Liver (tissue), 9 donors: Measurements from ENCODE around the gene FTO. TPM values are rescaled to one million over a fixed set of nuclear protein-coding genes. Genes with fewer than 3 reads are reported as not detected.
A peak's percentile ranks its signal among the peaks of the same experiment; 100 is the strongest.

Experiments used
- DNase-seq: peaks from one replicate; pipeline ENCODE4 v3.0.0-alpha.2; 2017; ENCODE audit warnings: low spot score
- H3K27ac ChIP-seq, 2 donors: one replicate each; pipeline ENCODE4 v1.7.0; 2013; ENCODE audit warnings: inconsistent platforms in 2 of 2, low read length in 2 of 2, control low read depth in 1 of 2, low read depth in 1 of 2, mild to moderate bottlenecking in 1 of 2
- H3K27me3 ChIP-seq, 4 donors: one replicate each; pipeline versions ENCODE4 v1.6.1 to v1.7.0; 2013; ENCODE audit warnings: low read length in 3 of 4, inconsistent platforms in 1 of 4, mild to moderate bottlenecking in 1 of 4, moderate library complexity in 1 of 4; ENCODE audit not compliant: control insufficient read depth in 4 of 4, insufficient read depth in 4 of 4
- H3K36me3 ChIP-seq, 4 donors: one replicate each; pipeline versions ENCODE4 v1.6.1 to v1.7.0; 2013; ENCODE audit warnings: low read length in 3 of 4, mild to moderate bottlenecking in 3 of 4, low read depth in 1 of 4, moderate library complexity in 1 of 4; ENCODE audit not compliant: control insufficient read depth in 4 of 4, insufficient read depth in 3 of 4
- H3K4me1 ChIP-seq, 4 donors: one replicate each; pipeline versions ENCODE4 v1.6.1 to v1.7.0; 2013; ENCODE audit warnings: low read length in 3 of 4, mild to moderate bottlenecking in 3 of 4, moderate library complexity in 1 of 4; ENCODE audit not compliant: control insufficient read depth in 4 of 4, insufficient read depth in 4 of 4
- H3K4me3 ChIP-seq, 3 donors: one replicate each; pipeline versions ENCODE4 v1.6.1 to v1.7.0; 2013; ENCODE audit warnings: low read length in 3 of 3, control low read depth in 1 of 3, low read depth in 1 of 3, mild to moderate bottlenecking in 1 of 3
- H3K9ac ChIP-seq, 2 donors: one replicate each; pipeline ENCODE4 v1.7.0; 2013; ENCODE audit warnings: low read length in 2 of 2, mild to moderate bottlenecking in 2 of 2, moderate library complexity in 2 of 2, control low read depth in 1 of 2, low read depth in 1 of 2
- H3K9me3 ChIP-seq, 4 donors: one replicate each; pipeline versions ENCODE4 v1.6.1 to v1.7.0; 2013; ENCODE audit warnings: low read length in 3 of 4; ENCODE audit not compliant: control insufficient read depth in 4 of 4
- EGR1 ChIP-seq, 2 donors: IDR thresholded peaks; 2 replicates each; pipeline ENCODE4 v1.6.1; 2016 to 2018; ENCODE audit warnings: antibody characterized with exemption in 2 of 2, low read depth in 2 of 2
- FOXA1 ChIP-seq: IDR thresholded peaks from 2 replicates; pipeline ENCODE4 v1.6.1; 2016; ENCODE audit warnings: antibody characterized with exemption
- FOXA2 ChIP-seq: IDR thresholded peaks from 2 replicates; pipeline ENCODE4 v1.6.1; 2016; ENCODE audit warnings: antibody characterized with exemption
- GABPA ChIP-seq, 2 donors: IDR thresholded peaks in 1 of 2; conservative IDR thresholded peaks in 1 of 2; 2 replicates each; pipeline ENCODE4 v1.6.1; 2016; ENCODE audit warnings: antibody characterized with exemption in 2 of 2, mild to moderate bottlenecking in 1 of 2, moderate library complexity in 1 of 2
- HNF4A ChIP-seq, 2 donors: conservative IDR thresholded peaks; 2 replicates each; pipeline ENCODE4 v1.6.1; 2016; ENCODE audit warnings: antibody characterized with exemption in 2 of 2, mild to moderate bottlenecking in 2 of 2
- HNF4G ChIP-seq: IDR thresholded peaks from 2 replicates; pipeline ENCODE4 v1.6.1; 2016; ENCODE audit warnings: antibody characterized with exemption
- JUND ChIP-seq, 2 donors: IDR thresholded peaks; 2 replicates each; pipeline ENCODE4 v1.6.1; 2016; ENCODE audit warnings: antibody characterized with exemption in 2 of 2
- NR2F2 ChIP-seq: IDR thresholded peaks from 2 replicates; pipeline ENCODE4 v1.6.1; 2016; ENCODE audit warnings: antibody characterized with exemption
- RAD21 ChIP-seq, 2 donors: IDR thresholded peaks; 2 replicates each; pipeline ENCODE4 v1.6.1; 2016; ENCODE audit warnings: antibody characterized with exemption in 2 of 2, mild to moderate bottlenecking in 2 of 2
- RXRA ChIP-seq, 2 donors: IDR thresholded peaks; 2 replicates each; pipeline ENCODE4 v1.6.1; 2017 to 2018; ENCODE audit warnings: antibody characterized with exemption in 2 of 2, mild to moderate bottlenecking in 1 of 2
- SP1 ChIP-seq: IDR thresholded peaks from 2 replicates; pipeline ENCODE4 v1.6.1; 2018; ENCODE audit warnings: antibody characterized with exemption, mild to moderate bottlenecking
- TAF1 ChIP-seq: conservative IDR thresholded peaks from 2 replicates; pipeline ENCODE4 v1.6.1; 2016; ENCODE audit warnings: antibody characterized with exemption, mild to moderate bottlenecking
- WGBS: extraction: QIAGEN DNeasy Blood & Tissue Kit; methylation state at CpG from one replicate; pipeline ENCODE4 v1.1.7; 2013; 5-methylcytosine and 5-hydroxymethylcytosine counted together
- polyA plus RNA-seq, 2 donors: library from polyadenylated mRNA; stranded (reverse) in 1 of 2; unstranded in 1 of 2; fragments of 200-250 nt in 1 of 2; fragments of >200 nt in 1 of 2; fragmentation: Nextera tagmentation in 1 of 2; extraction: Ambion mirVana in 1 of 2; gene quantifications; one replicate each; pipeline versions ENCODE4 v1.2.1 to v1.2.3, GENCODE V29; 2013 to 2015
- total RNA-seq, 2 donors: library from RNA; depleted of rRNA; stranded (reverse); fragments of >200 nt; gene quantifications; one replicate each; pipeline ENCODE4 v1.2.3, GENCODE V29; 2014
- TF ChIP-seq, protein P1 (sequence below): IDR thresholded peaks from 2 replicates; pipeline ENCODE4 v1.6.1; 2016; ENCODE audit warnings: antibody characterized with exemption
- TF ChIP-seq, protein P2 (sequence below): IDR thresholded peaks from 2 replicates; pipeline ENCODE4 v1.6.1; 2016; ENCODE audit warnings: antibody characterized with exemption
- TF ChIP-seq, protein P3 (sequence below): fragments of 150-350 bp; IDR thresholded peaks from 2 replicates; pipeline ENCODE4 v1.5.1; 2017; ENCODE audit warnings: improper control_type of control experiment, low read depth, low read length; ENCODE audit not compliant: missing input control
- TF ChIP-seq, protein P4 (sequence below): IDR thresholded peaks from 2 replicates; pipeline ENCODE4 v1.6.1; 2016; ENCODE audit warnings: antibody characterized with exemption, mild to moderate bottlenecking
- TF ChIP-seq, protein P5 (sequence below): IDR thresholded peaks from 2 replicates; pipeline ENCODE4 v1.6.1; 2016; ENCODE audit warnings: antibody characterized with exemption
- donor health status: healthy.
- donor health status: healthy.
- donor health status: healthy.
- donor health status: healthy.
- donor health status: healthy.

FTO gene
- total and polyA plus RNA-seq, 4 donors = 12.0 to 54.2 (median 24.6) TPM

DNA sequence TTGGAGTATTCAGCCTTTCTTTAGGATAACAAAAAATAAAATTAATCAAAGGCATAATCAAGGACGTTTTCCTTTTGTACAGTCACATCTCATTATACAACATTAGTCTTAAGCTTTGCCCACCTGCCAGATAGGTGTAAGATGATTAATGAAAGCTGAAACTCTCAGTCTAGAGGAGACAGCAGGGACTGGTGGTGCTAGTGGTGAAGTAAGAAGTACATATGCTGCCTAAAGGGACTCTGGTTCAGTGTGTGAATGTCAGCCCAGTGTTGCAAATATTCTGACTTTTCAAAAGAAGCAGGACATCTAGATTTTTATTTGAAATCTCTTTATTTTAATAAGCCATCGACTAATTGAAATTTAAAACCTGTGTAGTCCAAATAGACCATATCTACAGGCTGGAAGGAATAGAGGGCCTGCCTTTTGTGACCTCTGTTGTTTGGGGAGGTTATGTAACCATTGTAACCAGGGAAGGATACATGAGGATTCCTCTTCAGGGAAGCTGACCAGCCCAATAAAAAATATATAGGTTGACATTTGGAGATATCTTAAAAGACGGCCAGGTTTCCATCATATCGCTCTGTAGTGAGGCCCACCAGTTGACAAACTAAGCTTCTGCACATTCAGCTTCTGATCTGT is 54.1 kb downstream of the FTO start:
- WGBS = 76% methylated on average over 4 of the region's 4 CpGs
- Histone ChIP-seq H3K4me1 (peaks cover 6 to 31% (median 11%) of the 10 kb centered on the region in 4 donors), H3K4me3 (no peak overlapping the region), H3K27ac (no peak overlapping the region), H3K36me3 (no peaks in the 10 kb centered on the region), H3K9ac (no peak overlapping the region), H3K27me3 (no peaks in the 10 kb centered on the region), H3K9me3 (no peaks in the 10 kb centered on the region)
- TF ChIP-seq JUND (IDR thresholded peaks at IDR 0.05) = no peak
- no peak for TF ChIP-seq RAD21 (IDR thresholded peaks at IDR 0.05)
- no peak for TF ChIP-seq HNF4A (conservative IDR thresholded peaks at IDR 0.05)
- no peak for TF ChIP-seq FOXA2
- TF ChIP-seq, protein P1, sequence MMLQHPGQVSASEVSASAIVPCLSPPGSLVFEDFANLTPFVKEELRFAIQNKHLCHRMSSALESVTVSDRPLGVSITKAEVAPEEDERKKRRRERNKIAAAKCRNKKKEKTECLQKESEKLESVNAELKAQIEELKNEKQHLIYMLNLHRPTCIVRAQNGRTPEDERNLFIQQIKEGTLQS = no peak
- TF ChIP-seq EGR1 (IDR thresholded peaks at IDR 0.05; ENCODE audit: low read depth in 2 of 2) = no peak
- TF ChIP-seq, protein P2, sequence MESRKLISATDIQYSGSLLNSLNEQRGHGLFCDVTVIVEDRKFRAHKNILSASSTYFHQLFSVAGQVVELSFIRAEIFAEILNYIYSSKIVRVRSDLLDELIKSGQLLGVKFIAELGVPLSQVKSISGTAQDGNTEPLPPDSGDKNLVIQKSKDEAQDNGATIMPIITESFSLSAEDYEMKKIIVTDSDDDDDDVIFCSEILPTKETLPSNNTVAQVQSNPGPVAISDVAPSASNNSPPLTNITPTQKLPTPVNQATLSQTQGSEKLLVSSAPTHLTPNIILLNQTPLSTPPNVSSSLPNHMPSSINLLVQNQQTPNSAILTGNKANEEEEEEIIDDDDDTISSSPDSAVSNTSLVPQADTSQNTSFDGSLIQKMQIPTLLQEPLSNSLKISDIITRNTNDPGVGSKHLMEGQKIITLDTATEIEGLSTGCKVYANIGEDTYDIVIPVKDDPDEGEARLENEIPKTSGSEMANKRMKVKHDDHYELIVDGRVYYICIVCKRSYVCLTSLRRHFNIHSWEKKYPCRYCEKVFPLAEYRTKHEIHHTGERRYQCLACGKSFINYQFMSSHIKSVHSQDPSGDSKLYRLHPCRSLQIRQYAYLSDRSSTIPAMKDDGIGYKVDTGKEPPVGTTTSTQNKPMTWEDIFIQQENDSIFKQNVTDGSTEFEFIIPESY = no peak
- no peak for TF ChIP-seq TAF1
- TF ChIP-seq, protein P3, sequence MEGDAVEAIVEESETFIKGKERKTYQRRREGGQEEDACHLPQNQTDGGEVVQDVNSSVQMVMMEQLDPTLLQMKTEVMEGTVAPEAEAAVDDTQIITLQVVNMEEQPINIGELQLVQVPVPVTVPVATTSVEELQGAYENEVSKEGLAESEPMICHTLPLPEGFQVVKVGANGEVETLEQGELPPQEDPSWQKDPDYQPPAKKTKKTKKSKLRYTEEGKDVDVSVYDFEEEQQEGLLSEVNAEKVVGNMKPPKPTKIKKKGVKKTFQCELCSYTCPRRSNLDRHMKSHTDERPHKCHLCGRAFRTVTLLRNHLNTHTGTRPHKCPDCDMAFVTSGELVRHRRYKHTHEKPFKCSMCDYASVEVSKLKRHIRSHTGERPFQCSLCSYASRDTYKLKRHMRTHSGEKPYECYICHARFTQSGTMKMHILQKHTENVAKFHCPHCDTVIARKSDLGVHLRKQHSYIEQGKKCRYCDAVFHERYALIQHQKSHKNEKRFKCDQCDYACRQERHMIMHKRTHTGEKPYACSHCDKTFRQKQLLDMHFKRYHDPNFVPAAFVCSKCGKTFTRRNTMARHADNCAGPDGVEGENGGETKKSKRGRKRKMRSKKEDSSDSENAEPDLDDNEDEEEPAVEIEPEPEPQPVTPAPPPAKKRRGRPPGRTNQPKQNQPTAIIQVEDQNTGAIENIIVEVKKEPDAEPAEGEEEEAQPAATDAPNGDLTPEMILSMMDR = no peak
- DNase-seq = no peak

DNA sequence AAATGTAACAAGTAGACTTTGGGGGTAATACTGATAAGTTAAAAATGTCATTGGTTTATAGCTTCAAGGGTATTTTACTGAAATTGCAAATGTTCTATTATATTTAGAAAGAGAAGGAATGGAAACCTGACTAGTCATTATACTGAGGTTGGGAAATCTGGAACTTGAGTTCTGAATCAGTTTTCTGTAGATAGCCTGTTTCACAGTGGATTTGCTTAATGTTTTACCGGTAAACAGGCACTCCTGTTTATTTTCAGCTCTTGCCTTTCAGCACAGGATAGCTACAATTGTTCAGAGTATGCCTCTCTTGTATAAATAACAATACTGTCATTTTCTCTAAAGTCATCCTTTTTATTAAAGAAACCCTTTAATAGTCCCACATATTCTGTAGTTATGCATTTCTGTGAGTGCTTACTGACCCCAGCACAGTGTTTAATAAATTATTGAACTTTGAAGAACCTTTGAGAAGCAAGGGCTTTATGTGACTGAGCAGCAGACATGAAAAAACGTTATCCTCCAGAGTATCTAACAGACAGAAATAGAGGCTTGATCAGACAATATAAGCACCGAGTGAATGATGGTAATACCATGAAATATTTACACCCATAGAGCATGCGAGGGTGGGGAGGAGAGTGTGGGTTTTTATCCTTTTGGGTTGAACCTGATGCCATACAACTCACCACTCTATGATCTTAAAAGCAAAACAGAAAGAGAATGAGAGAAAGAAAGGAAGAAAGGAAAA is 58.2 kb downstream of the FTO start:
- Histone ChIP-seq H3K4me3 (peak overlapping the region in 1 of 3 donors; percentile 11), H3K4me1 (peaks cover 0 to 15% (median 7%) of the 10 kb centered on the region in 4 donors), H3K27me3 (no peaks in the 10 kb centered on the region), H3K9ac (peak overlapping the region in 1 of 2 donors; percentile 14), H3K9me3 (no peaks in the 10 kb centered on the region), H3K27ac (peak overlapping the region; percentile 62 to 64), H3K36me3 (no peaks in the 10 kb centered on the region)
- WGBS = 35% methylated on average over 4 of the region's 4 CpGs
- DNase-seq = no peak
- TF ChIP-seq TAF1 (no peak), HNF4A (conservative IDR thresholded peaks at IDR 0.05) (peak; percentile 78 to 86), FOXA2 (peak; percentile 70), FOXA1 (peak; percentile 67), GABPA (IDR thresholded peaks at IDR 0.05 in 1 of 2, conservative IDR thresholded peaks at IDR 0.05 in 1 of 2) (no peak), SP1 (peak; percentile 58), RXRA (IDR thresholded peaks at IDR 0.05) (peak in 1 of 2 donors; percentile 50), HNF4G (peak; percentile 15), NR2F2 (no peak), JUND (IDR thresholded peaks at IDR 0.05) (peak; percentile 60 to 64), RAD21 (IDR thresholded peaks at IDR 0.05) (peak; percentile 22 to 27)
- TF ChIP-seq, protein P2 = no peak
- TF ChIP-seq, protein P4, sequence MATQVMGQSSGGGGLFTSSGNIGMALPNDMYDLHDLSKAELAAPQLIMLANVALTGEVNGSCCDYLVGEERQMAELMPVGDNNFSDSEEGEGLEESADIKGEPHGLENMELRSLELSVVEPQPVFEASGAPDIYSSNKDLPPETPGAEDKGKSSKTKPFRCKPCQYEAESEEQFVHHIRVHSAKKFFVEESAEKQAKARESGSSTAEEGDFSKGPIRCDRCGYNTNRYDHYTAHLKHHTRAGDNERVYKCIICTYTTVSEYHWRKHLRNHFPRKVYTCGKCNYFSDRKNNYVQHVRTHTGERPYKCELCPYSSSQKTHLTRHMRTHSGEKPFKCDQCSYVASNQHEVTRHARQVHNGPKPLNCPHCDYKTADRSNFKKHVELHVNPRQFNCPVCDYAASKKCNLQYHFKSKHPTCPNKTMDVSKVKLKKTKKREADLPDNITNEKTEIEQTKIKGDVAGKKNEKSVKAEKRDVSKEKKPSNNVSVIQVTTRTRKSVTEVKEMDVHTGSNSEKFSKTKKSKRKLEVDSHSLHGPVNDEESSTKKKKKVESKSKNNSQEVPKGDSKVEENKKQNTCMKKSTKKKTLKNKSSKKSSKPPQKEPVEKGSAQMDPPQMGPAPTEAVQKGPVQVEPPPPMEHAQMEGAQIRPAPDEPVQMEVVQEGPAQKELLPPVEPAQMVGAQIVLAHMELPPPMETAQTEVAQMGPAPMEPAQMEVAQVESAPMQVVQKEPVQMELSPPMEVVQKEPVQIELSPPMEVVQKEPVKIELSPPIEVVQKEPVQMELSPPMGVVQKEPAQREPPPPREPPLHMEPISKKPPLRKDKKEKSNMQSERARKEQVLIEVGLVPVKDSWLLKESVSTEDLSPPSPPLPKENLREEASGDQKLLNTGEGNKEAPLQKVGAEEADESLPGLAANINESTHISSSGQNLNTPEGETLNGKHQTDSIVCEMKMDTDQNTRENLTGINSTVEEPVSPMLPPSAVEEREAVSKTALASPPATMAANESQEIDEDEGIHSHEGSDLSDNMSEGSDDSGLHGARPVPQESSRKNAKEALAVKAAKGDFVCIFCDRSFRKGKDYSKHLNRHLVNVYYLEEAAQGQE = peak; percentile 70
- TF ChIP-seq, protein P5, sequence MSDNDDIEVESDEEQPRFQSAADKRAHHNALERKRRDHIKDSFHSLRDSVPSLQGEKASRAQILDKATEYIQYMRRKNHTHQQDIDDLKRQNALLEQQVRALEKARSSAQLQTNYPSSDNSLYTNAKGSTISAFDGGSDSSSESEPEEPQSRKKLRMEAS = peak; percentile 12
- TF ChIP-seq, protein P3 = no peak
